HCT116 (cell line): Measurements from ENCODE around the gene ZBTB37. TPM values are rescaled to one million over a fixed set of nuclear protein-coding genes. Genes with fewer than 3 reads are reported as not detected.

Experiments used
- ATAC-seq: fragments of 200-7000 bp; cut with Tn5 transposase; 2 replicates; pipeline ENCODE4 v1.9.1; 2020; ENCODE audit warnings: mild to moderate bottlenecking, moderate library complexity
- BruUV-seq: library from RNA; stranded (reverse); fragments of 400-500 nt; replicated peaks from 2 replicates; lab custom pipeline; 2021; lab: Mats Ljungman, UMichigan
- CTCF ChIA-PET: fragments of 300-600 bp; sonication (Branson Sonifier 250); formaldehyde crosslinking; loops from one replicate; lab custom pipeline; 2021; ENCODE audit warnings: antibody characterized with exemption; lab: Charles Lee
- POLR2A ChIA-PET: fragments of 300-600, 350-600 bp; sonication (Branson Sonifier 250); formaldehyde crosslinking; loops from one replicate; lab custom pipeline; 2021; ENCODE audit warnings: antibody characterized with exemption; lab: Charles Lee
- RAD21 ChIA-PET, 2 experiments: fragments of 300-600 bp; sonication (Branson Sonifier 250); formaldehyde crosslinking; loops; one replicate each; lab custom pipeline; 2023; ENCODE audit warnings: low total read pairs in 2 of 2; ENCODE audit not compliant: uncharacterized antibody in 2 of 2, unreplicated experiment in 2 of 2, low non-redundant PET in 1 of 2; lab: Charles Lee
- DNase-seq: peaks from one replicate; pipeline ENCODE4 v3.0.0-alpha.2; 2010; ENCODE audit warnings: low read depth, low spot score
- H2AFZ ChIP-seq: fragments of 200-600 bp; shearing (Covaris generic), sonication (generic); 2 replicates; pipeline ENCODE4 v1.6.1; 2017; ENCODE audit warnings: low read depth, mixed run types, mixed read lengths, antibody characterized with exemption, low read length; ENCODE audit not compliant: poor library complexity, severe bottlenecking
- H3K27ac ChIP-seq: 2 replicates; pipeline ENCODE4 v1.5.1; 2012; ENCODE audit warnings: low read depth, low read length
- H3K27me3 ChIP-seq: fragments of 200-600 bp; sonication (generic); 2 replicates; pipeline ENCODE4 v1.6.1; 2016; ENCODE audit warnings: mixed run types, low read length, mixed read lengths; ENCODE audit not compliant: insufficient read depth
- H3K36me3 ChIP-seq, 2 experiments: fragments of 200-500 bp in 1 of 2; fragments of 200-600 bp in 1 of 2; sonication (Bioruptor generic) in 1 of 2; sonication (generic) in 1 of 2; 2 replicates each; pipeline versions ENCODE4 v1.5.1 to v1.6.1; 2014 to 2016; ENCODE audit warnings: low read length in 2 of 2, inconsistent platforms in 1 of 2, mixed read lengths in 1 of 2, mixed run types in 1 of 2; ENCODE audit not compliant: insufficient read depth in 2 of 2, control insufficient read depth in 1 of 2
- H3K4me1 ChIP-seq, 2 experiments: fragments of 200-600 bp in 1 of 2; sonication (generic) in 1 of 2; 2 replicates each; pipeline versions ENCODE4 v1.5.1 to v1.6.1; 2012 to 2017; ENCODE audit warnings: low read length in 2 of 2, inconsistent platforms in 1 of 2, mild to moderate bottlenecking in 1 of 2, mixed read lengths in 1 of 2, mixed run types in 1 of 2, moderate library complexity in 1 of 2; ENCODE audit not compliant: insufficient read depth in 2 of 2, control insufficient read depth in 1 of 2
- H3K4me2 ChIP-seq: fragments of 200-600 bp; sonication (generic); 2 replicates; pipeline ENCODE4 v1.6.1; 2017; ENCODE audit warnings: mixed run types, low read length, mixed read lengths
- H3K4me3 ChIP-seq, 2 experiments: fragments of 200-600 bp in 1 of 2; sonication (generic) in 1 of 2; replicated peaks in 1 of 2; 2 replicates each; pipeline ENCODE4 v1.5.1; 2011 to 2016; ENCODE audit warnings: low read length in 2 of 2, control low read depth in 1 of 2, low read depth in 1 of 2, mild to moderate bottlenecking in 1 of 2, mixed read lengths in 1 of 2, mixed run types in 1 of 2
- H3K79me2 ChIP-seq: fragments of 200-600 bp; sonication (generic); 2 replicates; pipeline ENCODE4 v1.6.1; 2017; ENCODE audit warnings: mild to moderate bottlenecking, mixed run types, low read length, moderate library complexity, mixed read lengths; ENCODE audit not compliant: insufficient read depth
- H3K9ac ChIP-seq: fragments of 200-600 bp; sonication (generic); 2 replicates; pipeline ENCODE4 v1.6.1; 2016; ENCODE audit warnings: low read length, mixed read lengths
- H3K9me2 ChIP-seq: fragments of 200-600 bp; sonication (generic), shearing (Covaris generic); 2 replicates; pipeline ENCODE4 v1.6.1; 2017; ENCODE audit warnings: mixed run types, mild to moderate bottlenecking, moderate library complexity; ENCODE audit not compliant: insufficient read depth
- H3K9me3 ChIP-seq, 2 experiments: fragments of 200-500 bp in 1 of 2; fragments of 200-600 bp in 1 of 2; sonication (Bioruptor generic) in 1 of 2; sonication (generic) in 1 of 2; 2 replicates each; pipeline ENCODE4 v1.6.1; 2014 to 2017; ENCODE audit warnings: low read length in 2 of 2, mixed read lengths in 2 of 2, inconsistent platforms in 1 of 2, low read depth in 1 of 2, mild to moderate bottlenecking in 1 of 2, mixed run types in 1 of 2, moderate library complexity in 1 of 2; ENCODE audit not compliant: control insufficient read depth in 1 of 2, insufficient read depth in 1 of 2
- H4K20me1 ChIP-seq: fragments of 200-600 bp; sonication (generic), shearing (Covaris generic); 2 replicates; pipeline ENCODE4 v1.6.1; 2017; ENCODE audit warnings: mixed run types, mild to moderate bottlenecking, moderate library complexity; ENCODE audit not compliant: insufficient read depth
- CBX3 ChIP-seq: IDR thresholded peaks from 2 replicates; pipeline ENCODE4 v1.6.1; 2012; ENCODE audit warnings: low read depth
- CEBPB ChIP-seq: IDR thresholded peaks from 2 replicates; pipeline ENCODE4 v1.6.1; 2012; ENCODE audit warnings: low read depth
- EZH2 ChIP-seq: fragments of 200-600 bp; sonication (generic); IDR thresholded peaks from 2 replicates; pipeline ENCODE4 v1.6.1; 2017; ENCODE audit warnings: antibody characterized with exemption, mixed run types
- EZH2phosphoT487 ChIP-seq: fragments of 200-600 bp; IDR thresholded peaks from 2 replicates; pipeline ENCODE4 v1.6.1; 2018; ENCODE audit warnings: antibody characterized with exemption, borderline replicate concordance
- POLR2A ChIP-seq: IDR thresholded peaks from 2 replicates; pipeline ENCODE4 v1.7.0; 2011; ENCODE audit warnings: borderline replicate concordance; ENCODE audit not compliant: insufficient read depth, insufficient read length; ENCODE audit errors: extremely low read depth
- SP1 ChIP-seq: IDR thresholded peaks from 2 replicates; pipeline ENCODE4 v1.6.1; 2012; ENCODE audit warnings: low read depth
- SRF ChIP-seq: IDR thresholded peaks from 2 replicates; pipeline ENCODE4 v1.6.1; 2012; ENCODE audit warnings: low read depth
- TCF7L2 ChIP-seq: IDR thresholded peaks from 2 replicates; pipeline ENCODE4 v1.7.0; 2011; ENCODE audit warnings: borderline replicate concordance, inconsistent platforms; ENCODE audit not compliant: insufficient read depth, insufficient read length; ENCODE audit errors: extremely low read depth
- ZNF274 ChIP-seq: fragments of 200-500 bp; sonication (Bioruptor generic); IDR thresholded peaks from 2 replicates; pipeline ENCODE4 v1.6.1; 2014; ENCODE audit warnings: mild to moderate bottlenecking, low read depth, low read length, inconsistent platforms
- intact Hi-C: fragments of 100-400 bp; cut with micrococcal nuclease; formaldehyde crosslinking; loops from 2 replicates; pipeline ENCODE4 v1.10.0; 2022
- total RNA-seq: library from RNA; stranded (reverse); gene quantifications from one replicate; pipeline ENCODE4 v1.2.1, GENCODE V29; 2021; ENCODE audit not compliant: unreplicated experiment
- TF ChIP-seq, protein P1 (sequence below): IDR thresholded peaks from 2 replicates; pipeline ENCODE4 v1.6.1; 2012
- TF ChIP-seq, protein P2 (sequence below): IDR thresholded peaks from 2 replicates; pipeline ENCODE4 v1.6.1; 2012
- TF ChIP-seq, protein P3 (sequence below): IDR thresholded peaks from 2 replicates; pipeline ENCODE4 v1.6.1; 2012; ENCODE audit warnings: low read depth
- TF ChIP-seq, protein P4 (sequence below): IDR thresholded peaks from 2 replicates; pipeline ENCODE4 v1.6.1; 2011; ENCODE audit warnings: mild to moderate bottlenecking, low read length, moderate library complexity; ENCODE audit not compliant: insufficient replicate concordance; ENCODE audit errors: extremely low read depth

The ZBTB37 gene
- total RNA-seq, 1 experiment from 2014 or later, result 9.5 TPM

DNA sequence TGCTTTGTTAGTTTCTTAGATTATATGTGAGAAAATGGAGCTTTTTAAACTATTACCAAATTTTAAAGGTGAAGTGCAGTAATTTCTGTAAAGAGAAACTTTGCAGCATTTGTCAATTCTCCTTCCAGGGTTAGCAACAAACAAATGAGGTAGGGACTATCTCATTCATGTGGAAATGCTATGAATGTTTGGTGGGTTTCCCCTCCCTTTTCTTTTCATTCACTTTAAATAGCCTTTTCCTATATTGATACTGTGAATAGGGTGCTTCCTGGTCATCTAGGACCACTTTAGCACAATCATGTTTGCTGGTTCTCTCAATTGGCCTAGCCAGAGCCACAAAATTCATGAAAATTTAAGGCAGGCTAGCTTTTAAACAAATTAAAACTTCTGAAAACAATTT lies 20.6 kb downstream of the ZBTB37 start:
- no peaks in the 10 kb centered on the region for H3K79me2 ChIP-seq
- ChIA-PET CTCF (no interaction called here), RAD21 (no interaction called here), POLR2A (interaction anchor here (1.9 kb wide), 1 partner anchor 20 kb away, joined by 8 read pairs; the partner anchor contains the start of genes GAS5 and ZBTB37)
- no peak overlapping the region for H3K27ac ChIP-seq
- peaks cover 2 to 11% of the 10 kb centered on the region in 2 experiments; a peak in 2 of 4 replicates for H3K36me3 ChIP-seq
- TF ChIP-seq, protein P1, sequence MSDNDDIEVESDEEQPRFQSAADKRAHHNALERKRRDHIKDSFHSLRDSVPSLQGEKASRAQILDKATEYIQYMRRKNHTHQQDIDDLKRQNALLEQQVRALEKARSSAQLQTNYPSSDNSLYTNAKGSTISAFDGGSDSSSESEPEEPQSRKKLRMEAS, result no peak
- no peak for TF ChIP-seq CBX3
- TF ChIP-seq, protein P2, sequence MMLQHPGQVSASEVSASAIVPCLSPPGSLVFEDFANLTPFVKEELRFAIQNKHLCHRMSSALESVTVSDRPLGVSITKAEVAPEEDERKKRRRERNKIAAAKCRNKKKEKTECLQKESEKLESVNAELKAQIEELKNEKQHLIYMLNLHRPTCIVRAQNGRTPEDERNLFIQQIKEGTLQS, result no peak
- H4K20me1 ChIP-seq, result no peaks in the 10 kb centered on the region
- H2AFZ ChIP-seq, result no peak overlapping the region
- no TSS peak for BruUV-seq
- H3K4me2 ChIP-seq, result no peak overlapping the region
- no peaks in the 10 kb centered on the region for H3K27me3 ChIP-seq
- no peak for DNase-seq
- H3K4me1 ChIP-seq, result no peaks in the 10 kb centered on the region
- H3K9me2 ChIP-seq, result no peaks in the 10 kb centered on the region
- ATAC-seq, result no peak
- H3K4me3 ChIP-seq, result no peak overlapping the region
- no peak overlapping the region for H3K9ac ChIP-seq
- intact Hi-C loops, result no loop called here
- H3K9me3 ChIP-seq, result no peaks in the 10 kb centered on the region

DNA sequence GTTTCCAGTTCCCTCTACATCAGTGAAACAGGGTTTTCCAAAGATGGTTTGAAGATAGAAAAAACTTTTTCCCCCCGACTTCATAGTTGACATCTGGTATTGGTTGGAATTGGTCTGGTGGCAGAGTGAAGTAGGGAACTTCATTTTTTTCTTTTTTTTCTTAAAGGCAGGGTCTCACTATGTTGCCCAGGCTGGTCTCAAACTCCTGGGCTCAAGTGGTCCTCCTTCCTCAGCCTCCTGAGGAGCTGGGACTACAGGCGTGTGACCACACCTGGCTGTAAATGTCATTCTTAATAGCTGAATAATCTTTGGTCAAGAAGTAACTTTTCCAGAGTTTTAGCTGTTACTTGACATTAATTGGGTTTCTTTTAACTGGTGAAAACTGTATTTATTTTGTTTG lies 21.7 kb downstream of the ZBTB37 start:
- CTCF ChIA-PET, result no interaction called here
- H3K79me2 ChIP-seq, result no peaks in the 10 kb centered on the region
- RAD21 ChIA-PET, result no interaction called here
- no peak overlapping the region for H2AFZ ChIP-seq
- intact Hi-C loops, result loop anchor here (5.0 kb wide), 1 partner anchor 52 kb away; no protein-coding TSS in a partner anchor
- H3K27ac ChIP-seq, result no peak overlapping the region
- H3K4me3 ChIP-seq, result no peak overlapping the region
- H3K4me2 ChIP-seq, result no peak overlapping the region
- BruUV-seq, result no TSS peak
- H3K27me3 ChIP-seq, result no peaks in the 10 kb centered on the region
- H3K9ac ChIP-seq, result no peak overlapping the region
- no peaks in the 10 kb centered on the region for H3K9me2 ChIP-seq
- no peaks in the 10 kb centered on the region for H3K9me3 ChIP-seq
- ATAC-seq, result no peak
- no peaks in the 10 kb centered on the region for H4K20me1 ChIP-seq
- H3K4me1 ChIP-seq, result no peaks in the 10 kb centered on the region
- peaks cover 2 to 11% of the 10 kb centered on the region in 2 experiments; a peak in 2 of 4 replicates for H3K36me3 ChIP-seq
- no peak for DNase-seq
- POLR2A ChIA-PET, result interaction anchor here (1.9 kb wide), 1 partner anchor 22 kb away, joined by 8 read pairs; the partner anchor contains the start of genes GAS5 and ZBTB37
- TF ChIP-seq EZH2phosphoT487, result no peak
- TF ChIP-seq ZNF274, result no peak
- no peak for TF ChIP-seq POLR2A
- TF ChIP-seq, protein P3, sequence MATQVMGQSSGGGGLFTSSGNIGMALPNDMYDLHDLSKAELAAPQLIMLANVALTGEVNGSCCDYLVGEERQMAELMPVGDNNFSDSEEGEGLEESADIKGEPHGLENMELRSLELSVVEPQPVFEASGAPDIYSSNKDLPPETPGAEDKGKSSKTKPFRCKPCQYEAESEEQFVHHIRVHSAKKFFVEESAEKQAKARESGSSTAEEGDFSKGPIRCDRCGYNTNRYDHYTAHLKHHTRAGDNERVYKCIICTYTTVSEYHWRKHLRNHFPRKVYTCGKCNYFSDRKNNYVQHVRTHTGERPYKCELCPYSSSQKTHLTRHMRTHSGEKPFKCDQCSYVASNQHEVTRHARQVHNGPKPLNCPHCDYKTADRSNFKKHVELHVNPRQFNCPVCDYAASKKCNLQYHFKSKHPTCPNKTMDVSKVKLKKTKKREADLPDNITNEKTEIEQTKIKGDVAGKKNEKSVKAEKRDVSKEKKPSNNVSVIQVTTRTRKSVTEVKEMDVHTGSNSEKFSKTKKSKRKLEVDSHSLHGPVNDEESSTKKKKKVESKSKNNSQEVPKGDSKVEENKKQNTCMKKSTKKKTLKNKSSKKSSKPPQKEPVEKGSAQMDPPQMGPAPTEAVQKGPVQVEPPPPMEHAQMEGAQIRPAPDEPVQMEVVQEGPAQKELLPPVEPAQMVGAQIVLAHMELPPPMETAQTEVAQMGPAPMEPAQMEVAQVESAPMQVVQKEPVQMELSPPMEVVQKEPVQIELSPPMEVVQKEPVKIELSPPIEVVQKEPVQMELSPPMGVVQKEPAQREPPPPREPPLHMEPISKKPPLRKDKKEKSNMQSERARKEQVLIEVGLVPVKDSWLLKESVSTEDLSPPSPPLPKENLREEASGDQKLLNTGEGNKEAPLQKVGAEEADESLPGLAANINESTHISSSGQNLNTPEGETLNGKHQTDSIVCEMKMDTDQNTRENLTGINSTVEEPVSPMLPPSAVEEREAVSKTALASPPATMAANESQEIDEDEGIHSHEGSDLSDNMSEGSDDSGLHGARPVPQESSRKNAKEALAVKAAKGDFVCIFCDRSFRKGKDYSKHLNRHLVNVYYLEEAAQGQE, result no peak
- TF ChIP-seq, protein P1, result no peak
- TF ChIP-seq EZH2, result no peak
- no peak for TF ChIP-seq TCF7L2
- TF ChIP-seq, protein P4, sequence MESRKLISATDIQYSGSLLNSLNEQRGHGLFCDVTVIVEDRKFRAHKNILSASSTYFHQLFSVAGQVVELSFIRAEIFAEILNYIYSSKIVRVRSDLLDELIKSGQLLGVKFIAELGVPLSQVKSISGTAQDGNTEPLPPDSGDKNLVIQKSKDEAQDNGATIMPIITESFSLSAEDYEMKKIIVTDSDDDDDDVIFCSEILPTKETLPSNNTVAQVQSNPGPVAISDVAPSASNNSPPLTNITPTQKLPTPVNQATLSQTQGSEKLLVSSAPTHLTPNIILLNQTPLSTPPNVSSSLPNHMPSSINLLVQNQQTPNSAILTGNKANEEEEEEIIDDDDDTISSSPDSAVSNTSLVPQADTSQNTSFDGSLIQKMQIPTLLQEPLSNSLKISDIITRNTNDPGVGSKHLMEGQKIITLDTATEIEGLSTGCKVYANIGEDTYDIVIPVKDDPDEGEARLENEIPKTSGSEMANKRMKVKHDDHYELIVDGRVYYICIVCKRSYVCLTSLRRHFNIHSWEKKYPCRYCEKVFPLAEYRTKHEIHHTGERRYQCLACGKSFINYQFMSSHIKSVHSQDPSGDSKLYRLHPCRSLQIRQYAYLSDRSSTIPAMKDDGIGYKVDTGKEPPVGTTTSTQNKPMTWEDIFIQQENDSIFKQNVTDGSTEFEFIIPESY, result no peak
- no peak for TF ChIP-seq SRF
- TF ChIP-seq, protein P2, result no peak
- TF ChIP-seq CEBPB, result no peak
- no peak for TF ChIP-seq SP1
